ENCODE measurements around the gene GTF2H3. TPM values are rescaled to one million over a fixed set of nuclear protein-coding genes. Genes with fewer than 3 reads are reported as not detected.

GTF2H3 gene
- total and polyA plus RNA-seq, 10 of the 15 experiments (the other 5 are each of a cell fraction or from before 2014, with no cell fraction given): 20.6 to 62.9 (median 34.7) TPM

DNA sequence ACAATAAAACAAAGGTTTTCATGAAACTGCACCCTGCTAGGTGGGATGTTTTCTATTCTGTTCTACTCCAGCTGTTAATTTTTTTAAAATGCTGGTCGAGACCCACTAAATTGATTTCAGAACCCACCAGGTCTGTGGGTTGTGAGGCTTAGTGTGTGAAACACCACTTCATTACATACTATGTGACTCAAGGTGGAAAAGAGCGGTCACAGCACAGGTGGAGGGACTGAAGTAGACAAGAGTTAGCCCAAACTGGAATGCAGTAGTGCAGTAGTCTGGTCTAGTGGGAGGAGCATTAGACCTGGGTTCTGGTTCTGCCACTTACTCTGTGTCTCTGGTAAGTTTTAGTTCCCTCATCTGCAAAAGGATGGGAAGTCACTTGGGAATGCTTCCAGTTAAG lies 19.5 kb upstream of the GTF2H3 start:
- no peak overlapping the region for H3K9ac ChIP-seq (ENCODE audit: control insufficient read depth, insufficient read depth, low read length)
- TF ChIP-seq MEF2B (IDR thresholded peaks at IDR 0.05; ENCODE audit: partially characterized antibody, poor library complexity, severe bottlenecking) (no peak), NFXL1 (IDR thresholded peaks at IDR 0.05; ENCODE audit: borderline replicate concordance) (no peak), SRF (IDR thresholded peaks at IDR 0.05; ENCODE audit: low read depth in 2 of 2, low read length in 2 of 2) (no peak), SMAD1 (IDR thresholded peaks at IDR 0.05; ENCODE audit: low read depth, partially characterized antibody) (no peak), ZZZ3 (IDR thresholded peaks at IDR 0.05; ENCODE audit: control insufficient read depth, insufficient read length, low read depth) (no peak), CBX3 (IDR thresholded peaks at IDR 0.05; ENCODE audit: borderline replicate concordance, low read depth) (no peak), ZNF24 (IDR thresholded peaks at IDR 0.05) (no peak), POU2F2 (IDR thresholded peaks at IDR 0.05; ENCODE audit: borderline replicate concordance, low read depth, low read length) (no peak)
- TF ChIP-seq, protein P1, sequence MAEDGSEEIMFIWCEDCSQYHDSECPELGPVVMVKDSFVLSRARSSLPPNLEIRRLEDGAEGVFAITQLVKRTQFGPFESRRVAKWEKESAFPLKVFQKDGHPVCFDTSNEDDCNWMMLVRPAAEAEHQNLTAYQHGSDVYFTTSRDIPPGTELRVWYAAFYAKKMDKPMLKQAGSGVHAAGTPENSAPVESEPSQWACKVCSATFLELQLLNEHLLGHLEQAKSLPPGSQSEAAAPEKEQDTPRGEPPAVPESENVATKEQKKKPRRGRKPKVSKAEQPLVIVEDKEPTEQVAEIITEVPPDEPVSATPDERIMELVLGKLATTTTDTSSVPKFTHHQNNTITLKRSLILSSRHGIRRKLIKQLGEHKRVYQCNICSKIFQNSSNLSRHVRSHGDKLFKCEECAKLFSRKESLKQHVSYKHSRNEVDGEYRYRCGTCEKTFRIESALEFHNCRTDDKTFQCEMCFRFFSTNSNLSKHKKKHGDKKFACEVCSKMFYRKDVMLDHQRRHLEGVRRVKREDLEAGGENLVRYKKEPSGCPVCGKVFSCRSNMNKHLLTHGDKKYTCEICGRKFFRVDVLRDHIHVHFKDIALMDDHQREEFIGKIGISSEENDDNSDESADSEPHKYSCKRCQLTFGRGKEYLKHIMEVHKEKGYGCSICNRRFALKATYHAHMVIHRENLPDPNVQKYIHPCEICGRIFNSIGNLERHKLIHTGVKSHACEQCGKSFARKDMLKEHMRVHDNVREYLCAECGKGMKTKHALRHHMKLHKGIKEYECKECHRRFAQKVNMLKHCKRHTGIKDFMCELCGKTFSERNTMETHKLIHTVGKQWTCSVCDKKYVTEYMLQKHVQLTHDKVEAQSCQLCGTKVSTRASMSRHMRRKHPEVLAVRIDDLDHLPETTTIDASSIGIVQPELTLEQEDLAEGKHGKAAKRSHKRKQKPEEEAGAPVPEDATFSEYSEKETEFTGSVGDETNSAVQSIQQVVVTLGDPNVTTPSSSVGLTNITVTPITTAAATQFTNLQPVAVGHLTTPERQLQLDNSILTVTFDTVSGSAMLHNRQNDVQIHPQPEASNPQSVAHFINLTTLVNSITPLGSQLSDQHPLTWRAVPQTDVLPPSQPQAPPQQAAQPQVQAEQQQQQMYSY (CRISPR knock-in tag; IDR thresholded peaks at IDR 0.05): no peak
- TF ChIP-seq, protein P2, sequence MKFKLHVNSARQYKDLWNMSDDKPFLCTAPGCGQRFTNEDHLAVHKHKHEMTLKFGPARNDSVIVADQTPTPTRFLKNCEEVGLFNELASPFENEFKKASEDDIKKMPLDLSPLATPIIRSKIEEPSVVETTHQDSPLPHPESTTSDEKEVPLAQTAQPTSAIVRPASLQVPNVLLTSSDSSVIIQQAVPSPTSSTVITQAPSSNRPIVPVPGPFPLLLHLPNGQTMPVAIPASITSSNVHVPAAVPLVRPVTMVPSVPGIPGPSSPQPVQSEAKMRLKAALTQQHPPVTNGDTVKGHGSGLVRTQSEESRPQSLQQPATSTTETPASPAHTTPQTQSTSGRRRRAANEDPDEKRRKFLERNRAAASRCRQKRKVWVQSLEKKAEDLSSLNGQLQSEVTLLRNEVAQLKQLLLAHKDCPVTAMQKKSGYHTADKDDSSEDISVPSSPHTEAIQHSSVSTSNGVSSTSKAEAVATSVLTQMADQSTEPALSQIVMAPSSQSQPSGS (IDR thresholded peaks at IDR 0.05; ENCODE audit: low read length): no peak
- no peak overlapping the region for H2AFZ ChIP-seq (ENCODE audit: control insufficient read depth, low read depth, low read length)
- H3K27ac ChIP-seq (ENCODE audit: control insufficient read depth, insufficient read depth): no peak overlapping the region
- H3K9me3 ChIP-seq (replicated peaks; ENCODE audit: control insufficient read depth, insufficient read depth, low read length): no peaks in the 10 kb centered on the region
- FAIRE-seq (no peak), DNase-seq (ENCODE audit: low read depth, low spot score) (no peak), ATAC-seq (no peak)
- no peak overlapping the region for H3K4me2 ChIP-seq (ENCODE audit: control insufficient read depth, insufficient read depth)
- no peaks in the 10 kb centered on the region for H4K20me1 ChIP-seq (ENCODE audit: control insufficient read depth, insufficient read depth)
- WGBS (ENCODE audit: insufficient coverage, insufficient replicate concordance, low lambda C conversion rate, missing lambda C conversion rate): 98% methylated on average over 2 of the region's 2 CpGs
- no peaks in the 10 kb centered on the region for H3K79me2 ChIP-seq (ENCODE audit: control insufficient read depth, insufficient read depth, low read length)
- intact Hi-C loops (cut with micrococcal nuclease; ENCODE audit: unreplicated experiment): no loop called here
- H3K27me3 ChIP-seq (replicated peaks in 1 of 2; ENCODE audit: control insufficient read depth in 2 of 2, insufficient read depth in 2 of 2, low read length in 1 of 2): no peaks in the 10 kb centered on the region
- ChIA-PET SMC1A (ENCODE audit: uncharacterized antibody, unreplicated experiment) (no interaction called here), POLR2A (no interaction called here), RAD21 (ENCODE audit: unreplicated experiment) (no interaction called here), CTCF (no interaction called here)
- no peak overlapping the region for H3K4me3 ChIP-seq
- H3K36me3 ChIP-seq (ENCODE audit: control insufficient read depth in 2 of 2, insufficient read depth in 2 of 2, low read length in 1 of 2): peaks cover 30 to 44% of the 10 kb centered on the region in 2 experiments
- in situ Hi-C loops (cut with MboI): no loop called here
- H3K4me1 ChIP-seq (ENCODE audit: control insufficient read depth, insufficient read depth, low read length): no peaks in the 10 kb centered on the region
- BruUV-seq (replicated peaks): no TSS peak
